CD14-positive monocyte (primary cell): ENCODE results near the gene BORCS5. TPM values are rescaled to one million over a fixed set of nuclear protein-coding genes. Genes with fewer than 3 reads are reported as not detected.
A peak's percentile ranks its signal among the peaks of the same experiment; 100 is the strongest.

Experiments
- DNase-seq, 3 donors: peaks; one replicate each; pipeline ENCODE4 v3.0.0-alpha.2; 2011 to 2022
- H2AFZ ChIP-seq: 2 replicates; pipeline ENCODE4 v1.6.0; 2012; ENCODE audit warnings: mild to moderate bottlenecking, low read depth, low read length, inconsistent platforms; ENCODE audit not compliant: insufficient read depth, poor library complexity, severe bottlenecking
- H3K27ac ChIP-seq, 2 donors: 1 replicate in 1 of 2; 2 replicates in 1 of 2; pipeline ENCODE4 v1.5.1; 2012 to 2013; ENCODE audit warnings: low read length in 2 of 2, control low read depth in 1 of 2, inconsistent platforms in 1 of 2, low read depth in 1 of 2, mild to moderate bottlenecking in 1 of 2
- H3K27me3 ChIP-seq, 2 donors: one replicate each; pipeline versions ENCODE4 v1.6.0 to v1.6.1; 2011 to 2013; ENCODE audit warnings: low read length in 2 of 2; ENCODE audit not compliant: control insufficient read depth in 2 of 2, insufficient read depth in 2 of 2
- H3K36me3 ChIP-seq, 2 donors: replicated peaks in 1 of 2; 1 replicate in 1 of 2; 2 replicates in 1 of 2; pipeline versions ENCODE4 v1.5.1 to v1.6.1; 2012 to 2013; ENCODE audit warnings: low read length in 2 of 2, control low read depth in 1 of 2, inconsistent platforms in 1 of 2, mild to moderate bottlenecking in 1 of 2; ENCODE audit not compliant: insufficient read depth in 2 of 2, control insufficient read depth in 1 of 2
- H3K4me1 ChIP-seq, 2 donors: 1 replicate in 1 of 2; 2 replicates in 1 of 2; pipeline versions ENCODE4 v1.5.1 to v1.6.1; 2012 to 2013; ENCODE audit warnings: low read length in 2 of 2, control low read depth in 1 of 2, inconsistent platforms in 1 of 2, mild to moderate bottlenecking in 1 of 2, moderate library complexity in 1 of 2; ENCODE audit not compliant: insufficient read depth in 2 of 2, control insufficient read depth in 1 of 2
- H3K4me2 ChIP-seq: replicated peaks from 2 replicates; pipeline ENCODE3; 2012; ENCODE audit warnings: low read length, moderate library complexity, mild to moderate bottlenecking; ENCODE audit not compliant: poor library complexity, severe bottlenecking; ENCODE audit errors: extremely low read depth
- H3K4me3 ChIP-seq, 3 experiments: fragments of 200-600 bp in 1 of 3; sonication (generic) in 1 of 3; replicated peaks in 1 of 3; 1 replicate in 2 of 3; 2 replicates in 1 of 3; pipeline ENCODE4 v1.5.1; 2011 to 2013; ENCODE audit warnings: low read length in 3 of 3, mild to moderate bottlenecking in 3 of 3, control low read depth in 2 of 3, low read depth in 2 of 3, inconsistent platforms in 1 of 3, moderate library complexity in 1 of 3
- H3K79me2 ChIP-seq: 2 replicates; pipeline ENCODE4 v1.6.0; 2012; ENCODE audit warnings: mild to moderate bottlenecking, control low read depth, inconsistent platforms, low read length, moderate library complexity; ENCODE audit not compliant: insufficient read depth
- H3K9ac ChIP-seq: 2 replicates; pipeline ENCODE4 v1.6.0; 2017; ENCODE audit warnings: low read length, mild to moderate bottlenecking; ENCODE audit not compliant: insufficient read depth, poor library complexity, severe bottlenecking
- H3K9me3 ChIP-seq, 2 donors: replicated peaks in 1 of 2; 1 replicate in 1 of 2; 2 replicates in 1 of 2; pipeline versions ENCODE4 v1.5.1 to v1.6.1; 2012 to 2013; ENCODE audit warnings: low read length in 2 of 2, control low read depth in 1 of 2; ENCODE audit not compliant: control insufficient read depth in 1 of 2, insufficient read depth in 1 of 2
- H4K20me1 ChIP-seq: 2 replicates; pipeline ENCODE4 v1.6.0; 2012; ENCODE audit warnings: mild to moderate bottlenecking, low read length, control low read depth, moderate library complexity; ENCODE audit not compliant: insufficient read depth
- H3K27ac Mint-ChIP-seq, 7 donors: one replicate each; pipeline ENCODE4 v1.8.0; 2020; ENCODE audit warnings: mild to moderate bottlenecking in 7 of 7, mixed read lengths in 7 of 7, moderate library complexity in 6 of 7, inconsistent platforms in 2 of 7
- H3K27me3 Mint-ChIP-seq, 3 donors: one replicate each; pipeline ENCODE4 v1.8.0; 2021 to 2022; ENCODE audit warnings: low read depth in 3 of 3, mild to moderate bottlenecking in 3 of 3, mixed read lengths in 3 of 3, moderate library complexity in 3 of 3, inconsistent platforms in 1 of 3
- H3K36me3 Mint-ChIP-seq, 2 donors: one replicate each; pipeline ENCODE4 v1.8.0; 2020; ENCODE audit warnings: mixed read lengths in 2 of 2, inconsistent platforms in 1 of 2, mild to moderate bottlenecking in 1 of 2
- H3K4me1 Mint-ChIP-seq: one replicate; pipeline ENCODE4 v1.8.0; 2020; ENCODE audit warnings: mild to moderate bottlenecking, mixed read lengths
- H3K4me3 Mint-ChIP-seq, 2 donors: one replicate each; pipeline ENCODE4 v1.8.0; 2020; ENCODE audit warnings: mild to moderate bottlenecking in 2 of 2, mixed read lengths in 2 of 2, moderate library complexity in 1 of 2
- H3K9me3 Mint-ChIP-seq, 7 donors: one replicate each; pipeline ENCODE4 v1.8.0; 2020 to 2022; ENCODE audit warnings: mixed read lengths in 7 of 7, mild to moderate bottlenecking in 6 of 7, moderate library complexity in 6 of 7, inconsistent platforms in 2 of 7
- WGBS: methylation state at CpG from one replicate; pipeline ENCODE4 v1.1.5; 2013; ENCODE audit warnings: missing lambda C conversion rate; ENCODE audit not compliant: insufficient coverage; 5-methylcytosine and 5-hydroxymethylcytosine counted together
- intact Hi-C, 2 donors: fragments of 100-400 bp; cut with micrococcal nuclease; formaldehyde crosslinking; loops; one replicate each; pipeline versions ENCODE4 v1.15.0 to v1.15.1; 2023
- polyA plus RNA-seq, 3 donors: library from polyadenylated mRNA; depleted of rRNA in 1 of 3; unstranded in 2 of 3; stranded (reverse) in 1 of 3; fragments of 300-500 nt in 2 of 3; fragments of >200 nt in 1 of 3; fragmentation: Illumina TruSeq in 2 of 3; gene quantifications; 1 replicate in 2 of 3; 2 replicates in 1 of 3; pipeline ENCODE4 v1.2.3, GENCODE V29; 2012 to 2021
- TF ChIP-seq, protein P1 (sequence below): fragments of 200-600 bp; IDR thresholded peaks from one replicate; pipeline ENCODE4 v1.8.0; 2022; ENCODE audit warnings: antibody characterized with exemption, mild to moderate bottlenecking

BORCS5 gene
- polyA plus RNA-seq, 3 donors = 8.5 to 15.1 (median 9.6) TPM

DNA sequence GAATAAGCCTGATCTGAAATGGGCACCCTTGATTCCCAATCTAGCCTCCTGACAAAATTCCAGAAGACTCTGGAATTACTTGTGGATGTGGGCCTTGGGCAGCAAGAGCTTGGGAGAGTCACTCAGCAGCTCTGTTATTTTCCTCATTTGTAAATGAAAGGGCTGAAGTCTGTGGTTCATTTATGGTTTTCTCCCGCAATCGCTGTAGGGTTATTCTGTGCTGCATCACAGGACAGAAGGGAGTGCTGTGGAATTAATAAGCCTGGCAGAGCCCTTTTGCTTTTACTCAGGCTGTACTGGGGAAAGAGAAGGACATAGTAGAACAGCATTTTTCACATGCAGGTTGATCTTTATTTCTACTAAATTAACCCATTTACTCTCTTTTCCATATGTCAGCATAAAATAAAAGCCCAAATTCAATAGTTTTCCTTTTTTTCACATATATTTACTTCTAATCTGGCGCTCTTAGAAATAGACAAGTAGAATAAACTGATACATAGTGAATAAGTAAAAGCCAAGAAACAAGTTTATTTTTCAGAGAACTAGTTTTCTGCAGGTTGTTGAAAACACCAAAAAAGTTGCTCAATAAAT, 156.6 kb downstream of the BORCS5 start:
- no peaks in the 10 kb centered on the region for H3K27me3 ChIP-seq
- Mint-ChIP-seq H3K36me3 (no peaks in the 10 kb centered on the region), H3K4me3 (no peak overlapping the region), H3K4me1 (peaks cover 14% of the 10 kb centered on the region), H3K9me3 (no peaks in the 10 kb centered on the region), H3K27ac (no peak overlapping the region), H3K27me3 (no peaks in the 10 kb centered on the region)
- no peak overlapping the region for H3K27ac ChIP-seq
- no peak for DNase-seq
- H3K36me3 ChIP-seq = no peaks in the 10 kb centered on the region
- no peak overlapping the region for H3K4me3 ChIP-seq
- no CpG with 5 or more reads among the region's 3 CpGs for WGBS
- H3K79me2 ChIP-seq = no peaks in the 10 kb centered on the region
- TF ChIP-seq, protein P1, sequence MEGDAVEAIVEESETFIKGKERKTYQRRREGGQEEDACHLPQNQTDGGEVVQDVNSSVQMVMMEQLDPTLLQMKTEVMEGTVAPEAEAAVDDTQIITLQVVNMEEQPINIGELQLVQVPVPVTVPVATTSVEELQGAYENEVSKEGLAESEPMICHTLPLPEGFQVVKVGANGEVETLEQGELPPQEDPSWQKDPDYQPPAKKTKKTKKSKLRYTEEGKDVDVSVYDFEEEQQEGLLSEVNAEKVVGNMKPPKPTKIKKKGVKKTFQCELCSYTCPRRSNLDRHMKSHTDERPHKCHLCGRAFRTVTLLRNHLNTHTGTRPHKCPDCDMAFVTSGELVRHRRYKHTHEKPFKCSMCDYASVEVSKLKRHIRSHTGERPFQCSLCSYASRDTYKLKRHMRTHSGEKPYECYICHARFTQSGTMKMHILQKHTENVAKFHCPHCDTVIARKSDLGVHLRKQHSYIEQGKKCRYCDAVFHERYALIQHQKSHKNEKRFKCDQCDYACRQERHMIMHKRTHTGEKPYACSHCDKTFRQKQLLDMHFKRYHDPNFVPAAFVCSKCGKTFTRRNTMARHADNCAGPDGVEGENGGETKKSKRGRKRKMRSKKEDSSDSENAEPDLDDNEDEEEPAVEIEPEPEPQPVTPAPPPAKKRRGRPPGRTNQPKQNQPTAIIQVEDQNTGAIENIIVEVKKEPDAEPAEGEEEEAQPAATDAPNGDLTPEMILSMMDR = no peak
- peaks cover 0 to under 1% of the 10 kb centered on the region in 2 donors for H3K4me1 ChIP-seq
- H4K20me1 ChIP-seq = no peaks in the 10 kb centered on the region
- no peak overlapping the region for H3K4me2 ChIP-seq
- H2AFZ ChIP-seq = no peak overlapping the region
- H3K9ac ChIP-seq = no peak overlapping the region
- intact Hi-C loops = no loop called here
- no peaks in the 10 kb centered on the region for H3K9me3 ChIP-seq

DNA sequence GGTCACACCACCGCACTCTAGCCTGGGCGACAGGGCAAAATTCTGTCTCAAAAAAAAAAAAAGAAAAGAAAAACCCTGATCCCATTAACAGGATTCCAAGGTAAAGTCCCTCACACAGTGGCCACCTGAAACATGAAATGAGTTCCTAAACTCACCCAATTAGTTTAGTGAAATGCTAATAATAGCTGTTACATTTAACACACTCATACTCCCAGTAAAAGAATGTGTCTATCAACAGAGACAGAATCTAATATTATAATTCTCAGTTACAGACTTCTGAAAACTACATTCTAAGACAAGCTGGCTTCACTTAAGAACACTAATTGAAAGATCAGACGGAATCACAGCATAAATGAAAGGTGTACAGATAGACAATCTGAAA, 161.6 kb downstream of the BORCS5 start:
- no peaks in the 10 kb centered on the region for H3K27me3 ChIP-seq
- no CpG with 5 or more reads among the region's 3 CpGs for WGBS
- H3K4me3 Mint-ChIP-seq = no peak overlapping the region
- H3K36me3 ChIP-seq = no peaks in the 10 kb centered on the region
- no peak overlapping the region for H3K4me3 ChIP-seq
- H4K20me1 ChIP-seq = no peaks in the 10 kb centered on the region
- intact Hi-C loops = no loop called here
- H3K4me2 ChIP-seq = no peak overlapping the region
- no peaks in the 10 kb centered on the region for H3K79me2 ChIP-seq
- peaks cover 16% of the 10 kb centered on the region for H3K4me1 Mint-ChIP-seq
- TF ChIP-seq, protein P1 = no peak
- no peaks in the 10 kb centered on the region for H3K9me3 Mint-ChIP-seq
- H3K27ac Mint-ChIP-seq = peak overlapping the region in 1 of 7 donors; percentile 40
- H3K27me3 Mint-ChIP-seq = no peaks in the 10 kb centered on the region
- peaks cover 0 to 8% of the 10 kb centered on the region in 2 donors for H3K4me1 ChIP-seq
- H3K9me3 ChIP-seq = no peaks in the 10 kb centered on the region
- H2AFZ ChIP-seq = no peak overlapping the region
- H3K9ac ChIP-seq = no peak overlapping the region
- H3K36me3 Mint-ChIP-seq = no peaks in the 10 kb centered on the region
- DNase-seq = no peak
- no peak overlapping the region for H3K27ac ChIP-seq
